GM18498 (cell line): ENCODE measurements around the gene TNS1.
"Not testable (repeated sequence)": the region's sequence is repeated elsewhere in the genome, so short reads cannot be mapped to it uniquely, and the experiment has no call there.

ENCODE experiments used
- ATAC-seq: cut with Tn5 transposase; IDR thresholded peaks from one replicate; pipeline ENCODE4 v1.9.1; 2021; ENCODE audit warnings: mild to moderate bottlenecking, moderate library complexity; ENCODE audit not compliant: unreplicated experiment

TNS1 gene

DNA sequence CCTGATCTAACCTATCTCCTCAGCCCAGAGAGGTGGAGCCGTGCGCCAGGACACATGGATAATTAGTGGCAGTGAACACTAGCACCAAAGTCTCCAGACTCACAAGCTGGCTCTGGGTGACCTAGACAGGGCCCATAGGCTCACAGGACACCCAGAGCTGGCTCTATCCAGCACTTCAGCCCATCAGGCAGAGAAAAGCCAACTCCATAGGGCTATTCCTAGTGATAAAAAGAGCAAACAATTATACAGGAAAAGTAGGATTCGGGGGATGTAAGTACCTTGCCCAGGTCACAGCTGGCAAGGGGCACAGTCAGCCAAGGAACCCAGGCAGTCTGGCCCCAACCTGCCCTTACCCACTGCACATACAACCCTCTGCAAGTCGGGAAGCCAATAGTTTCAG is 178.6 kb downstream of the TNS1 start:
- ATAC-seq, result no peak

DNA sequence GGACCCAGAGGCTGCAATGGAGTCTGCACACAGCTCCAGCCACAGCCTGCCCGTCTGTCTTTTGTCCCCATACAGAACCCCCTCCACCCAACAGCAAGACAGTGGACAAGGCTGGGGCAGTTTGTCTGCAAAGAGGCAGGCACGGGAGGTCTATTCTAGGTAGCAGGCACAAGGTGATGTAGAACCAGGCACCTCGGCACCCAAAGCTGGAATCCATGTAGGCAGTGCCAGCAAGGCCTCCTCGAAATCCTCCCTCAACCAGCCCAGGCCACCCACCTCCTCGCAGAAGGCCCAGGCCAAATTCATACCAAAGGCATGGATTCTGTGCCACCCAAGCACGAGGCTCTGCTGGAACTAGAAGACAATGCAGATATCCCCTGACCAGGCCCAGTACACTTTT is 179.2 kb downstream of the TNS1 start:
- no peak for ATAC-seq

DNA sequence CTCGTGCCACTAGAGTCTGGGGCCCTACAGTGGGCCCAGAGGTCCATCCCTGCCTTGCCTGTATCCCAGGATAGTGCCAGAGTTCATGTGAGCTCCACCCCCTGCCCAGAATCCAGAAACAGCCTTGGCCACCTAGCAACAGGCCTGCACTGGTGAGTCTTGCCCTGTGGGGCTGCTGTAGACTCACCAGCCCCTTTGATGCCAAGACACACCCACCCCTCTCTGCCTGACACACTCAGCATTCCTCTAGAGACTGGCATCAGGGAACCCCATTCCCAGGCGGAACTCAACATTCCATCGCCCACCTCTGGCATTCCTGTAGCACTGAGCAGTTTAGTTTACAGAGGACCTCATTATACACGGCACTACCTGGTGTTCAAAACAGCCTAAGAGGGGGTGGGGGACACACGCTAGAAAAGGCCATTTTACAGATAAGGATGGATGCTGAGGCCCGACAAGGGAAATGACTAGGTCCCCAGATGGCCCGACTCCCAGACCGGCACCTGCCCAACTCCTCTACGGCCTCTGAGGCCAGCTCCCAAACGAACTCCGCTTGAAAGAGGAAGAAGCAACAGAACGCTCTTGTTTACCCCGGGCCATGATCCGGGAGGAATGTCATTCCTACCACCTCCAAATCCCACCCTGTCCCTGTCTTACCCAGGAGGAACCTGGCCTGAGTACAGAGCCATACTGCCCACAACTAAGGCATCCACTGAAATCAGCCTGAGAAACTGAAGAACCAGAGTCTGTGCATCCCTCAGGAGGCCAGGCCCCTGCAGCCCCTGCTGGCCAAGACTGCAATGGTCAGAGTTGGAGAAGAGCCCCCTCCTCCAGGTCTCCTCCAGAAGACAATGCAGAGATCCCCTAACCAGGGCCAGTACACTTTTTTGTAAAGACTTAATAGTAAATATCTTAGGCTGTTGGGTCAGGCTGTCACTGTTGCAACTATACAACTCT is 180.2 kb downstream of the TNS1 start:
- ATAC-seq, result no peak

DNA sequence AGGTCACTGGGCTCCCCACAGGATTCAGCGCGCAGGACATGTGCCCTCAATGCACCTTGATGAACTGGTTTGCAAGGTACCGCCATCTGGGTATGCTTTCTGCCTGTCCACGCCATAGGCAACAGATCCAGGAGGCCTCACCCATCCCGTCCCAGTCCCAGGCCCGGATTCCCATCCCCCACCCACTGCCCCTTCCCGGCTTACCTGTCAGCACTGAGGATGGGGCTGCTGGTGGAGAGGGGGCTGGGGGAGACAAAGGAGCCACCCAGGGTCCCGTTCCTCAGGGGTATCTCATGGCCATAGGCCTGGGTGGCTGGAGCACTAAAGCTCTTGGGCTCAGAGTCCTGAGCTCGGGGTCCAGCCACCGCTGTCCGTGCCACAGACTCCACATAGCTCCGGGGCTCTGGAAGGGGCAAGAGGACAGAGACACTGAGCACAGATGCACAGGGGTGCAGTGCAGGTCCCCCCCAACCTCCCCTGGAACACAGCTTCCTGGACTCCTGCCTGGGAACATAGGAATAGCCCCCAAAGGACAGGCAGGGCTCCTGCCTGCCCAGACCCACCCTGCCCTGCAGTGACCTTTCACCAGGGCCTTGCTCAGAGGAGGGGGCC is 181.2 kb downstream of the TNS1 start:
- ATAC-seq, result no peak

DNA sequence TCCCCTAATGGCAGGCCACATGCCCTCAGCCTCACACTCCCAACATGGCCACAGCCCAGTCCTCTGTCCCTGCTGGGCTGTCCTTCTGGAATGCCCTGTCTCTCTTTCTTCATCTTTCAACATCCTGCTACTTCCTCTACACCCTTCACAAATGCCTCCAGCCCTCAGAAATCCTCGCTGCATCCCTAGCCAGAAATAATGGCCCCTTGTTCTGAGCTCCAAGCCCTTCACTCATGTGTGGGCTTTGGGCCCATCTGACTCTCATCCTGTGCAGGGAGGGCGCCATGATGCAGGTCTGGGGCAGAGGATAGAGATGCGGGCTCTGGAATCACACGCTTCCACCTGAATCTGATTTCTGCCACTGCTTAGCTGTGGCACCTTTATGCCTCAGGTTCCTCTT is 181.9 kb downstream of the TNS1 start:
- ATAC-seq, result no peak

DNA sequence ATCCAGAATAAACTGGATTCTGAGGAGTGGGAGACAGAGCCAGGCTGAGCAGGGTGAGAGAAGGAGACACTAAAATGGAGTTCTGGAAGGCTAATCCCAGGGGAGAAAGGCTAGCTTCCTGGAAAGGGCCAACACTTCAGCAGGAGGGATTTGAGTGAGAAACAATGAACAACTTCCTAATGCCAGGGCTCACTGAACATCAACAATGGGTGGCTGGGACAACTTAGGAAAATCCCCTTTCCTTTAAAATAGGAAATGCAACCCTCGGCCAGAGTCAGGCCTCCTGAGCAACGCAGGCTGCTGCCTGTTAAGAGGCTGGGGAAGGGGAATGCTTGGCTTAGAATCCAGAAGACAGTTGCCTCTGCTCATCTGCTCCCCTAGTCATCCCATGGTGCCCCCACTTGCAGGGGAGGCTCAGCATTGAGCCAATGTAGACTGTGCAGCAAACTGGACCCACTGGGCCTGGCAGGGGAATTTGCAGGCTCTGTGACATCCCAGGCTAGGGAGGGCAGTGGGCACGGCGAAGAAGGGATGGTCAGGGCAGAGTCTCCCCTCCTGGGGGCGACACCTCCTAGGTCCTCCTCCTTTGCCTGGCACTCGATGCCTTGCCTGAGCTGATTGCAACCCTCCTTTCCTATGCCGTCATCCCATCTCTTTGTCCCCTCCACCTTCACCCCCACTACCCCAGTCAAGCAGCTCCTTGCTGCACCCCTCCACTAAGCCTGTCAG is 182.5 kb downstream of the TNS1 start:
- no peak for ATAC-seq

DNA sequence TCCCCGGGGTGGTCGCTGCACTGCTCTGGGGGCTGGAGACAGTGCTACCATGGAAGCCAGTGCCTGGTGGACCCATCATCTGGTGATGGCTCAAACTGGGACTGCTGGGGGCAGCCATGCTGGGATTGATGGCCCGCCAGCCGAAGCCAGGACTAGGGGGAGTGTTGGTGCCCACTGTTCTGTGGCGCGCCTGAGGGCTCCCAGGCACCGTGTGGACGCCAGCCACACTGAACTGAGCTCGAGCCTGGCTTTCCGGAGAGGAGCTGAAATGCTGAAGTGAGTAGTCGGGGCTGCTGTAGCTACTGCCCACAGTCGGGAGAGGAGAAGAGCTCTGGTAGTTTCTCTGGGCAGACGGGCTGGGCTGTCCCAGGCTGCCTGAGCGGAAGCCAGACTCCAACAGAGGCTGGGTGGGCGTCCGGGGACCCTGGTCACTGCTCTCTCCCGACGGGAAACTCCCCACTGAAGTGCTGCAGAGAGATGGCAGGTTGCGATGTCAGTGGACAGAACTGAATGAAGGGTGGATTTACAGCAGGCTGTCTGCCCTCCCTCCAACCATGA is 184.4 kb downstream of the TNS1 start:
- no peak for ATAC-seq

DNA sequence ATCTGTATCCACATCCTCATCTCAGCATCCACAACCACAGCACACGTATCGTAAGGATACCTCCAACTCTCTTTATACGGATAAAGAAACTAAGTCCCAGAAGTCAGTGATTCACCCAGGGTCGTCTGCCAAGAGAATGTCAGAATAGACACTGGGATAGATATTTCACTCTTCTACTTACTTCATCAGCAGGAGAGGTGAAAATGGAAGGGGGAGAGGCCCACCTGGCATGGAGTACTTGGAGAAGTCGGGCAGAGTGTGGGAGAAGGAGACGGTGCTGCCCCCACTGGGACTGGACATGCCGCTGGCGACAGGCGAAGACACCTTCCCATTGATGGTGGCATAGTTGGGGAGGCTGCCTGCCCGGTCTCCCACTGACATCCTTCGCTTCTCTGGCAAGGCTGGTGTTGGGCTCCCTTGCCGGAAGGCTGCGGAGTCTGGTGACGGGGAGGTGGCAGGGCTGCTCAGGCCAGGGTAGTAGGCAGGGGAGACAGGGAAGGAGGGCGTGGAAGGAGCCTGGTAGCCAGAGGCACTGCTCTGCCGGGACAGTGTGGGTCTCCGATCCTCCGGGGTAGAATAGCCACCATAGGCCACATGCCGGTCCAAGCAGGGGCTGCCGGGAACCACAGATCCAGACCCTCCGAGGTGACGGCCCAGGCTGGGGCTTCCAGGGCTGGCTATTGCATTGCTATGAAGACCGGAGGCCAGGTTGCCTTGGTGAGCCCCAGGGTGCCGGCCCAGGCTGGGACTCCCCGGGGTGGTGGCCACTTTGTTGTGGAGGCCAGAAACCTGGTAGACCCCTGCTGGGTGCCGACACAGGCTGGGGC is 185.1 kb downstream of the TNS1 start:
- ATAC-seq, result no peak

DNA sequence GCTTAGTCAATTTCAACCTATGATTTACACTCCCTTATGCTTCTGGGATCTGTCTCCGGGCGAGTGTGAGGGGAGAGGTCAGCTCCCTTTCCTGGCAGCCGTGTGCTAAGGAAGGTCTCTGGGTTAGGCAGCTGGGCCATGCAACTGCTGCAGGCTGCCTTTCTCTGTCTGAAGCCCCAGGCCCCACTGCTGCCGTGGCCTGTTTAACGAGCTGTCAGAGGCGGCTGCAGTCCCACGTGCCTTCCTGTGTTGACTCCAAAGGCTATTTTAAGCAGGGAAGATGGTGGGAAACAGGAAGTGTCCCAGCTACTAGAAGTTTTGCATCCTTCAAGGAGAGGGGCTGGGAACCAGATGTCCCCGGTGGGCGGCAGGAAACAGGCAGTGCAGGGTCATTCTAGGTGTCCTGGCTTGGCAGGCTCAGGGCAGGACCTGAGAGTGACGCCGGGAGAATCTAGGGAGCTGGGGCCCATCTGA is 186.4 kb downstream of the TNS1 start:
- ATAC-seq, result no peak

DNA sequence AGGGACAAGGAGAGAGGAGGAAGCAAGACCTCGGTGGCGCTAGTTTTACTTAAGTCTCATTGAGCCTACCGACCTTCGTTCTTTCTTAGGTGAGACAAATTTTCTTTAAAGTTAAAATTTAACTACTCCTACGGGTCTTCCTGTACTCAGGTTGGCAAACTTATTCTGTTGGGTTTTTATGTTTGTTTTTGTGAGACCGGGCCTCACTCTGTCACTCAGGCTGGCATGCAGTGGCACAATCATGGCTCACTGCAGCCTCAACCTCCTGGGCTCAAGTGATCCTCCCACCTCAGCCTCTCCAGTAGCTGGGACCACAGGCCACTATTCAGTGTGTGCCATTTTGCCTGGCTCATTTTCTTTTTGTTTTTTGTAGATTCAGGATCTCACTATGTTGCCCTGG is 189.0 kb downstream of the TNS1 start:
- no peak for ATAC-seq

DNA sequence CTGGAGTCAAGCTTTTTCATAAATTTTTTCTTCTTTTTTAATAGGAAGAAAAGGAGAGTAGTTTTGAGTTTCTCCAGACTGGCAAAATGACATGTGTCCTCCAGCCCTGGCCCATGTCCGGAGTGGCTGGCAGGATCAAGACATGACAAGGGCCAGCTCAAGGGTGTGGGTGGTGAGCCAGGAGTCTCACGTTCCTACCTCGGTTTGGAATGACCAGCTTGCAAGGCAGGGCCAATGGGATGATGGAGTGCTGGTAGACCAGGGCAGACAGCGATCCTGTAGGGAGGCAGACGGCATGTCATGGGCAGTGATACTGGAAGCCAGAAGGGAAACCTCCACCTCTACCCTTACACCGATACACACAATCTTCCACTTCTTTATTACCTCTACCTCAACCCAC is 190.6 kb downstream of the TNS1 start:
- no peak for ATAC-seq

DNA sequence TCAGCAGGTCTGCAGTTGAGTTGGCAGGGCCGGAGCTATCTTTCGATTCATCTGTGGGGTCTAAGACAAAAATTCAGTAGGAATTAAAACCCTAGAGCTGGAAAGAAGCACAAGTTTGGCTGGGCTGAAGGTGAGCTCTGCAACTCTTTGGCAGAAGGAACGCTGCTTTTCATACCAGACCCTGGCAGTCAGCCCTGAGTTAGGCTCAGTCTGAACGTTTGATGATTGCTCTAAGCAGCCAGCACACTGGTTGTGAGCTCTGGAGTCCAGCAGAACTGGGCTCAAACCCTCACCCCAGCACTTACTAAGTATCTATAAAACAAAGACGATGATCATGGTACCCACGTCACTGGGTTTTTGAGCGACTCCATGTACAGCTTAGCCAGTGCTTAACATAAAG is 192.5 kb downstream of the TNS1 start:
- ATAC-seq, result no peak

DNA sequence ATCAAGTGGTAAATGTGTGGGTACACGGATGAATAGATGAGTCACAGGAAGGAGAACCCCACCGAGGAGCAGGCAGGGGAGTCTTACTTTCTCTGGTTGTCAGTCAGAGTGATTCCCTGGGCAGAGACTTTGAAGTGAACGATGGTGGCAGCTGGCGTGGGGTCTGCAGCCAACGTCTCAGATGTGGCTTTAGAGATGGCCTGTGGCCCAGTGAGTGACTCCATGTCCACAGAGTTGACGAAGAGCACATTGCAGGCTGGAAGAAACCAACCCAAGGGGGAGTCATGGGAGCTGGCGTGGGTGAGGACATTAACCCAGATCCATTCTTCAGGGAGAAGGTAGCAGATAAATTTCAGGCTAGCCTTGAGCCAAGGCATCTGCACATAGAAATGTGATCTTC is 193.1 kb downstream of the TNS1 start:
- no peak for ATAC-seq

DNA sequence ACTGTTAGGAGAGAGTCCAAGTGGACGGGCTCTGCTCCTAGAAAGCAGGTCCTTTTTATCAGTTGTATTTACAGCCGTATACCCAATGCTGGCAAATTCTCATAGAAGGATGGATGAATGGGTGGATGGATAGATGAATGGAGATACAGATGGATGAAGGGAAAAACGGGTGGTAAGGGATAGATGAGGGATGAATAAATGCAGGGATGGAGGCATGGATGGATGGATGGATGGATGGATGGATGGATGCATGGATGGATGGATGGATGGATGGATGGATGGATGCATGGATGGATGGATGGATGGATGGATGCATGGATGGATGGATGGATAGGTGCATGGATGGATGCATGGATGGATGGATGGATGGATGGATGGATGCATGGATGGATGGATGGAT is 193.8 kb downstream of the TNS1 start:
- ATAC-seq, result not testable (repeated sequence)

DNA sequence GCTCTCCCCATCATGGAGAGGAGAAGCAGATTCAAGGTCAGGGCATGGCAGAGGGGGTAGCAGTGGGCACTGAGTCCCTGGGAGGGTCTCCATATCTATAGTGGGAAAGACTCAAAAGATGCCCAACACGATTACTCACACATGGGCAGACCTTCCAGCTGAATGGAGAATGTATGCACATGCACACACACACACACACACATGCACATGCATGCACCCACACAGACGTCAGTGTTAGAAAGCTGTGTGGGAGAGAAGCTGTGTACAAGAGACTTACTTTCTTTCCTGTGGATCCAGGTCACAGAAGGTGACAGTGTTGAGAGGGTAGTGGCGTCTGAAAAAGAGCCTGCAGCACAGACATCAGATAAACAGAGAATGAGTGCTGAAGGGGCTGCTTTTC is 194.5 kb downstream of the TNS1 start:
- no peak for ATAC-seq

DNA sequence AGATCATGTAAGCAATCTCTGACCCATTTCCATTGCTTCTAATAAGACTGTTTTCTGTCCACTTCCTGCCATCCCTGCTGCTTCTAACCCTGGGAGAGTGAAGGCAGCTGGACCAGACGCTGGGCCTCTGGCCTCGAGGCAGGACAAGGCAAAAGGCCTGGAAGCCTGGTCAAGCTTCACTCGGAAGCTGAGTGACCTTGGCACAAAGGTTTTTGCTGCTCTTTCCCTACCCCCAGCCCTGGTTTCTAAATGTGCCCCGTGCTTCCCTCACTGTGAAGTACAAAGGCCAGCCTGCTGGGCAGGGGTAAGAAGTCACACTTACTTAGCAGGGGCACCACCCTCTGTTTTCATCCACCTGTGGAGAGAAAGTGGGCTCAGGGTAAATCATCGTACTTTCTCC is 195.0 kb downstream of the TNS1 start:
- no peak for ATAC-seq

DNA sequence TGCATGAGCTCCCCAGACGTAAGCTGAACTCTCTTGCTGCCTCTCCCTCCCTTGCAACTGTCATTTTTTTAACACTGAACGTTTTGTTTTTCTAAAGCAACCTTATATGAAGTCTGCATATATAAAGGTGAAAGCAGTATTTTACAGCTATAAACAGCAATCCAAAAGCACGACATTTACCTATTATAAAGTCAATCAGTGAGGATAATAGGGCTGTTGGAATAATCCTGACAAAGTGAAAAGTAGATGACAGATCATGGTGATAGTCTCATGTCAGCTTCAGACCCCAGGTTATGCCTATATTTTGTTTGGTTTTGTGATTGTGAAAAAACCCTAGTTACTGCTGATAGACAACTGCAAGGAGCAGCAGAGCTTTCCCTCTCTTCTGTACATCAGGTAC is 195.8 kb downstream of the TNS1 start:
- no peak for ATAC-seq

DNA sequence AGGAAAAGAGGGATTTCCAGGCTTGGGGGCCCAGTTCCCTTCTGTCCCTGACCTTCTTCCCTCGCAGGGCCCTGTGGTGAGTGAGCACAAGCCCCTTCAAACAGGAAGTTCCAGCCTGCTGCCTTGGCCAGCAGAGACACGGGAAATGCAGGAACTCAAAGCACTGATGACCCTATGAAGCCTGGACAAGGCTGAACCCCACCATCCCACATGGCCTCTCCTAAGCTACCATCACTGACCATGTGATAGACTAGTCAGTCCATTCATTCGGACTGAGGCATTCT is 196.4 kb downstream of the TNS1 start:
- ATAC-seq, result no peak

DNA sequence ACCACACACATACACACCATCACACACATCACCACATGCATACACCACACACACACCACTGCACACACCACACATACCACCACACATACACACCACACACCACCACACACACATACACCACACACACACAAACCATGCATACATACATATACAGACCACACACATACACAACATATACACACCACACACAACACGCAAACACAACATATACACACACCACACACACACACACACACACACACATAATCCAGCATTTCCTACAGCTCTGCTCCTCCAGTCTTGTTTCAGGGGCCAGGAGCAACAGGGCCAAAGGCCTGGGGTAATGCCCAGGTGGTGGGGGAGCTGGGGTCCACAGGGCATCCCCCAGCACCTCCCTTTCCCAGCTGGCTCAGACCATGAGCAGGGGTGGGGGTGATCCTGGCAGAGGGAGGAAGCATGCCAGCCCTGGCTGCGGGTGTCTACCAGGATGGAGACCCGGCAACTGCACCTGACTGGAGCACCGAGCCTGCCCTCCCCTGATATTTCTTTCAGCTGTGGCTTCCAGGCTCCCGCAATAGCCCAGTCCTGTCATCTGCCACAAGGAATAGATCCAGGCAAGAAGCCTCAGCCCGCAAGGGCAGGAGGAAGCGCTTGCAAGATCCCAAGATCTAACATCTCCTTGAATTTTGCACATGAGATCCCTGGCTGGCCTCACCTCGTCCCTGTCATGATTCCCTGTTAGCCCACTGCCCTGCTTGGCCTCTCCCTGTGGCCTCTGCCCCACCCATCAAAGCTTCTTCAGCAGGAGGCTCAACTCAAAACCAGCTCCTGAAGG is 196.9 kb downstream of the TNS1 start:
- no peak for ATAC-seq
